OCI-LY1 (cell line): ENCODE data around the gene ATF5.

ENCODE experiments used
- H2AFZ ChIP-seq: fragments of 200-600 bp; sonication (generic), shearing (Covaris generic); 2 replicates; pipeline ENCODE4 v1.6.0; 2014; ENCODE audit warnings: antibody characterized with exemption, mild to moderate bottlenecking, low read length
- H3F3A ChIP-seq: fragments of 200-600 bp; sonication (generic), shearing (Covaris generic); 2 replicates; pipeline ENCODE4 v1.6.0; 2014; ENCODE audit warnings: mild to moderate bottlenecking, antibody characterized with exemption, low read length, moderate library complexity; ENCODE audit not compliant: insufficient read depth
- H3K27ac ChIP-seq: fragments of 200-600 bp; sonication (generic); 2 replicates; pipeline ENCODE4 v1.5.1; 2014; ENCODE audit warnings: low read length, mixed run types, mild to moderate bottlenecking, low read depth; ENCODE audit not compliant: poor library complexity, severe bottlenecking
- H3K27me3 ChIP-seq: fragments of 200-600 bp; sonication (generic); 2 replicates; pipeline ENCODE4 v1.6.0; 2014; ENCODE audit warnings: antibody characterized with exemption, mild to moderate bottlenecking, low read length, moderate library complexity; ENCODE audit not compliant: insufficient read depth
- H3K36me3 ChIP-seq: fragments of 200-600 bp; sonication (generic); 2 replicates; pipeline ENCODE4 v1.6.1; 2014; ENCODE audit warnings: mild to moderate bottlenecking, antibody characterized with exemption, low read length, moderate library complexity, mixed read lengths; ENCODE audit not compliant: insufficient read depth
- H3K4me1 ChIP-seq: fragments of 200-600 bp; sonication (generic); 2 replicates; pipeline ENCODE4 v1.5.1; 2014; ENCODE audit warnings: mild to moderate bottlenecking, low read length, moderate library complexity; ENCODE audit not compliant: insufficient read depth, severe bottlenecking
- H3K4me2 ChIP-seq: fragments of 200-600 bp; sonication (generic), shearing (Covaris generic); 2 replicates; pipeline ENCODE4 v1.6.1; 2014; ENCODE audit warnings: low read length
- H3K4me3 ChIP-seq: fragments of 200-600 bp; sonication (generic); 2 replicates; pipeline ENCODE4 v1.5.1; 2014; ENCODE audit warnings: low read length, low read depth, mild to moderate bottlenecking, mixed read lengths; ENCODE audit not compliant: poor library complexity, severe bottlenecking
- H3K79me2 ChIP-seq: fragments of 200-600 bp; shearing (Covaris generic); 2 replicates; pipeline ENCODE4 v1.6.1; 2016; ENCODE audit warnings: mixed run types, low read length, mixed read lengths; ENCODE audit not compliant: insufficient read depth
- H3K9ac ChIP-seq: fragments of 200-600 bp; sonication (generic), shearing (Covaris generic); 2 replicates; pipeline ENCODE4 v1.6.1; 2014; ENCODE audit warnings: mild to moderate bottlenecking, low read length, mixed read lengths
- H3K9me2 ChIP-seq: fragments of 200-600 bp; sonication (generic), shearing (Covaris generic); 2 replicates; pipeline ENCODE4 v1.6.1; 2014; ENCODE audit warnings: low read depth, mild to moderate bottlenecking, low read length, mixed read lengths
- H3K9me3 ChIP-seq: fragments of 200-600 bp; shearing (Covaris generic); 2 replicates; pipeline ENCODE4 v1.6.1; 2014; ENCODE audit warnings: low read length, mixed read lengths
- H4K20me1 ChIP-seq: fragments of 200-600 bp; sonication (generic), shearing (Covaris generic); 2 replicates; pipeline ENCODE4 v1.6.0; 2016; ENCODE audit warnings: mild to moderate bottlenecking, low read length; ENCODE audit not compliant: insufficient read depth
- EZH2 ChIP-seq: fragments of 200-600 bp; sonication (generic), shearing (Covaris generic); IDR thresholded peaks from 2 replicates; pipeline ENCODE4 v1.8.0; 2017; ENCODE audit warnings: borderline replicate concordance, mixed run types, mild to moderate bottlenecking, antibody characterized with exemption, low read length, moderate library complexity, mixed read lengths
- TF ChIP-seq, protein P1 (sequence below): fragments of 200-600 bp; sonication (generic), shearing (Covaris generic); IDR thresholded peaks from 2 replicates; pipeline ENCODE4 v1.5.1; 2017; ENCODE audit warnings: mild to moderate bottlenecking, antibody characterized with exemption, low read length, moderate library complexity, mixed read lengths

Gene ATF5

GRCh38 chr19:49949742-49950589 is 21.0 kb downstream of the ATF5 start:
- Histone ChIP-seq H2AFZ (no peak overlapping the region), H3F3A (no peaks in the 10 kb centered on the region), H3K9ac (no peak overlapping the region), H4K20me1 (no peaks in the 10 kb centered on the region), H3K4me3 (no peak overlapping the region), H3K4me2 (no peak overlapping the region), H3K9me3 (no peaks in the 10 kb centered on the region), H3K79me2 (no peaks in the 10 kb centered on the region), H3K4me1 (peaks cover 7% of the 10 kb centered on the region), H3K27me3 (peaks cover 8% of the 10 kb centered on the region), H3K36me3 (no peaks in the 10 kb centered on the region; the same call in 1 of the 2 replicates), H3K9me2 (no peaks in the 10 kb centered on the region), H3K27ac (no peak overlapping the region)
- TF ChIP-seq, protein P1, sequence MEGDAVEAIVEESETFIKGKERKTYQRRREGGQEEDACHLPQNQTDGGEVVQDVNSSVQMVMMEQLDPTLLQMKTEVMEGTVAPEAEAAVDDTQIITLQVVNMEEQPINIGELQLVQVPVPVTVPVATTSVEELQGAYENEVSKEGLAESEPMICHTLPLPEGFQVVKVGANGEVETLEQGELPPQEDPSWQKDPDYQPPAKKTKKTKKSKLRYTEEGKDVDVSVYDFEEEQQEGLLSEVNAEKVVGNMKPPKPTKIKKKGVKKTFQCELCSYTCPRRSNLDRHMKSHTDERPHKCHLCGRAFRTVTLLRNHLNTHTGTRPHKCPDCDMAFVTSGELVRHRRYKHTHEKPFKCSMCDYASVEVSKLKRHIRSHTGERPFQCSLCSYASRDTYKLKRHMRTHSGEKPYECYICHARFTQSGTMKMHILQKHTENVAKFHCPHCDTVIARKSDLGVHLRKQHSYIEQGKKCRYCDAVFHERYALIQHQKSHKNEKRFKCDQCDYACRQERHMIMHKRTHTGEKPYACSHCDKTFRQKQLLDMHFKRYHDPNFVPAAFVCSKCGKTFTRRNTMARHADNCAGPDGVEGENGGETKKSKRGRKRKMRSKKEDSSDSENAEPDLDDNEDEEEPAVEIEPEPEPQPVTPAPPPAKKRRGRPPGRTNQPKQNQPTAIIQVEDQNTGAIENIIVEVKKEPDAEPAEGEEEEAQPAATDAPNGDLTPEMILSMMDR: no peak
- TF ChIP-seq EZH2: no peak

GRCh38 chr19:49950590-49950948 is 21.6 kb downstream of the ATF5 start:
- no peak overlapping the region for H3K27ac ChIP-seq
- peaks cover 8% of the 10 kb centered on the region for H3K27me3 ChIP-seq
- no peaks in the 10 kb centered on the region for H3K9me2 ChIP-seq
- H3K36me3 ChIP-seq: no peaks in the 10 kb centered on the region; the same call in 1 of the 2 replicates
- H3K9me3 ChIP-seq: no peaks in the 10 kb centered on the region
- H2AFZ ChIP-seq: no peak overlapping the region
- H3K4me2 ChIP-seq: no peak overlapping the region
- no peak for TF ChIP-seq EZH2
- TF ChIP-seq, protein P1: no peak
- no peaks in the 10 kb centered on the region for H3K79me2 ChIP-seq
- H3K4me3 ChIP-seq: no peak overlapping the region
- peaks cover 7% of the 10 kb centered on the region for H3K4me1 ChIP-seq
- no peaks in the 10 kb centered on the region for H3F3A ChIP-seq
- no peaks in the 10 kb centered on the region for H4K20me1 ChIP-seq
- no peak overlapping the region for H3K9ac ChIP-seq

DNA sequence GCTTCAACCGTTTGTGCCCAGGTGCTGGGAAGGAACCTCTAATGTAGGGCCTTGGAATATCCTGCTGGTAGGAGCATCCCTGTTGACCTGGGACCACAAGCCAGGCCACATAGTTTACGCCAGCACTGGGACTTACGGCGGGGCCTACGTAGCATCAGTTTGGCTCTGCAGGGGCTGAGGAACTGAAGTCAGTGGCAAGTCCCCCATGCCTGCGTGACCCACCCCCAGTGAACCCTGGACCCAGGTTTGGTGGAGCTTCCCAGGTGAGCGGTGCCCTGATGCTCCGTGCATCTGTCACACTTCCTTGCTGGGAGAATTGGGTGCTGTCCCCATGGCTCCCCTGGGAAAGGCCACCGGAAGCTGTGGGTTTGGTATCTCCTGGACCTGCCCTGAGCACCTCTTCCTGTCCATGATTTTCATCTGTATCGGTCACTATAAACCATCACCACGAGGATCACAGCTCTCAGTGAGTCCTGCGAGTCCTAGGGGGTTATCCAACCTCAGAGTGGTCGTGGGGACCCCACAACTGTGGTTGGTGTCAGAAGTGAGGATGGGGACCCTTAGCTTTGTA is 22.0 kb downstream of the ATF5 start:
- no peak overlapping the region for H3K9ac ChIP-seq
- H3K4me3 ChIP-seq: no peak overlapping the region
- H3F3A ChIP-seq: no peaks in the 10 kb centered on the region
- no peak overlapping the region for H2AFZ ChIP-seq
- no peaks in the 10 kb centered on the region for H3K9me2 ChIP-seq
- H3K36me3 ChIP-seq: no peaks in the 10 kb centered on the region; the same call in 1 of the 2 replicates
- peaks cover 8% of the 10 kb centered on the region for H3K27me3 ChIP-seq
- H3K27ac ChIP-seq: no peak overlapping the region
- no peaks in the 10 kb centered on the region for H3K9me3 ChIP-seq
- no peak overlapping the region for H3K4me2 ChIP-seq
- no peaks in the 10 kb centered on the region for H3K79me2 ChIP-seq
- no peaks in the 10 kb centered on the region for H4K20me1 ChIP-seq
- TF ChIP-seq EZH2: no peak
- TF ChIP-seq, protein P1: no peak
- H3K4me1 ChIP-seq: peaks cover 7% of the 10 kb centered on the region
